Stimulated activated CD4-positive, alpha-beta T cell treated with anti-CD3 and anti-CD28 coated beads, Interleukin-1b, Interleukin-23, amount 100 ng/mL, for 4 hours (primary cell): ENCODE measurements around the gene GPD2.

Experiments
- DNase-seq, 2 donors: peaks; one replicate each; pipeline ENCODE4 v3.0.0-alpha.2; 2020; ENCODE audit warnings: low read depth in 2 of 2

The GPD2 gene

DNA sequence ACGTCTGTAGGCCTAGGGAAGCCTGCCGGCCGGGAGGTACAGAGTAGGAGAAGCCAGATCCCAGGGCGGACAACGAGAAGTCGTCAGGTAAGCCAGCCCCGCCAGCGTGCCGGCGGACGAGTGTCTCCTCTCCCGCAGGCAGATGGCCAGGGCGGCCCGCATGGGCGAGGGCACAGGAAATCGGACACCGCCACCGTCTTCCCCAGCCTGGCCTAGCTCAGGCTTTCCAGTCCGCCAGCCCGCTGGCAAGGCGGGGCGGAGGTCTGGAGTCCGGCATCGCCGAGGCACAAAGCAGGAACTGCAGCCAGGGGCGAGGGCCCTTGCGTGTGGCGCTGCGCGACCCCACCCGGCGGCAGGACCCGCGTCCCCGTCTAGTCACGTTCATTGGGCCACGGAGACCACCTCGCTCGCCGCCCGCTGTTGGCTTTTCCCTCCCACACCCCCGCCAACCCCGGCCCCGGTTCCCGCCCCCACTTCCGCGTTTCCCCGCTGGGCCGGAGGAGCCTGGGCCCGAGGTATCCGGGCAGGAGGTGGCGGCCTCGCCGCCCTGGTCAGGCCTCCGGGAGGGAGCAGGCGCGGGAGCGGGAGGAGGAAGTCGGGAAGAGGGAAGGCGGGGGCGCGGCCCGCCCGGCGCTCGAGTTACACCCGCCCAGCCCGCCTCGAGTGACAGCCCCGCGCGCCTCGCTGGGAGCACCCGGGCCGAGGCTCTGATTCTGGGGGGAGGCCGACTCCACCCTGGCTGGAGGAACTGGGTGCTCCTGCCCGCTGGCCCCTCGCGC, at the start of gene GPD2:
GPD2 (plus strand) TSS at position 662 of the 779 bp plus-strand sequence. CDS start 39,727 bp downstream, outside the sequence.
- peak; percentile 34 to 54 for DNase-seq

DNA sequence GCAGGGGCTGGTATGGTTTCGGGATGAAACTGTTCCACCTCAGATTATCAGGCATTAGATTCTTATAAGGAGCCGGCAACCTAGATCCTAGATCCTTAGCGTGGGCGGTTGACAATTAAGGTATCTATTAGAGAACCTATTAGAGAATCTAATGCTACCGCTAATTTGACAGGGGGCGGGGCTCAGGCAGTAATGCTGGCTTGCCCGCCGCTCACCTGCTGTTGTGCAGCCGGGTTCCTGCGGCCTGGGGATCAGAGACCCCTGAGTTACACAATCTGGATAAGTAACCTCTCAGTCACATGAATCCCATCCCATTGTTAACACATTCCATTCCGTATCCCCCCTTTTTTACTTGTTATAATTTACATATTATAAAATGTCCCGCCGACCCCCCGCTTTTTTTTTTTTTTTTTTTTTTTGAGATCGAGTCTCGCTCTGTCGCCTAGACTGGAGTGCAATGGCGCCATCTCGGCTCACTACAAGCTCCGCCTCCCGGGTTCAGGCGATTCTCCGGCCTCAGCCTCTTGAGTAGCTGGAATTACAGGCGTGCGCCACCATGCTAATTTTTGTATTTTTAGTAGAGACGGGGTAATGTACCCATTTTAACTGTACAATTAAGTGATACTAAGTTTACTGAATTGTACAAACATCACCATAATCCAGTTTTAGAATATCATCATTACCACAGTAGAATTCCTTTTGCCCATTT, 42.0 kb upstream of the GPD2 start:
- no peak for DNase-seq

DNA sequence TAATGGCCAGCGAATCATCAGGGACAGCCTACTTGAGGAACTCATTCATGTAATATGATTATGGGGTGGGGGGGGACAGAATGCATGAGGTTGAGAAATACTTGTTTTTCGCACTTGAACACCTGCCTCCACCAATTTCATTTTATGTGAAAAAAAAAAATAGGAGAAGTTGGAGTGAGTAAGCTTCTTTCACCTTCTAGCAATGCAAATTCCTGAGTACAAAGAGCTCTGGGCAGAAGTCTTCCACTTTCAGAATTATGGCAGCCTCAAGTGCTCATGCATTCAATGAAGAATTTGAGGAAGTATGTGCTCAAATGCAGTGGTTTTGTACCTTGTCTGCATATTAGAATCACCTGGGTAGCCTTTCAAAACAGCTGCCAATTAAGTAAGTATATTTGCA, 40.1 kb upstream of the GPD2 start:
- DNase-seq = no peak

DNA sequence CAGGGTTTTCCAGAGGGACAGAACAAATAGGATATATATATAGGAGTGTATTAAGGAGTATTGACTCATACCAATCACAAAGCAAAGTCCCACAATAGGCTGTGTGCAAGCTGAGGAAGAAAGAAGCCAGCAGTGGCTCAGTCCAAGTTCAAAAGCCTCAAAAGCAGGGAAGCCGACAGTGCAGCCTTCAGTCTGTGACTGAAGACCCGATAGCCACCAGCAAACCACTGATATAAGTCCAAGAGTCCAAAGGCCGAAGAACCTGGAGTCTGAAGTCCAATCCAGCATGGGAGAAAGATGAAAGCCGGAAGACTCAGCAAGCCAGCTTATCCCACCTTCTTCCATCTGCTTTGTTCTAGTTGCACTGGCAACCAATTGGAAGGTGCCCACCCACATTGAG, 39.0 kb upstream of the GPD2 start:
- no peak for DNase-seq

DNA sequence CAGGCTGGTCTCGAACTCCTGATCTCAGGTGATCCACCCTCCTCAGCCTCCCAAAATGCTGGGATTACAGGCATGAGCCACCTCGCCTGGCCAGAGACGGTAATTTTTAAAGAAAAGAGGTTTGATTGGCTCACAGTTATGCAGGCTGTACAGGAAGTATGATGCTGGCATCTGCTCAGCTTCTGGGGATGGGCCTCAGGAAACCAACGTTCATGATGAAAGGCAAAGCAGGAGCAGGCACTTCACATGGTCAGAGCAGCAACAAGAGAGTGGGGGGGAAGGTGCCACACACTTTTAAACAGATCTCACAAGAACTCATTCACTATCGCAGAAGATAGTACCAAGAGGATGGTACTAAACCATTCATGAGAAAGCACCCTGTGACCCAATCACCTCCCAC, 38.0 kb upstream of the GPD2 start:
- DNase-seq = no peak

DNA sequence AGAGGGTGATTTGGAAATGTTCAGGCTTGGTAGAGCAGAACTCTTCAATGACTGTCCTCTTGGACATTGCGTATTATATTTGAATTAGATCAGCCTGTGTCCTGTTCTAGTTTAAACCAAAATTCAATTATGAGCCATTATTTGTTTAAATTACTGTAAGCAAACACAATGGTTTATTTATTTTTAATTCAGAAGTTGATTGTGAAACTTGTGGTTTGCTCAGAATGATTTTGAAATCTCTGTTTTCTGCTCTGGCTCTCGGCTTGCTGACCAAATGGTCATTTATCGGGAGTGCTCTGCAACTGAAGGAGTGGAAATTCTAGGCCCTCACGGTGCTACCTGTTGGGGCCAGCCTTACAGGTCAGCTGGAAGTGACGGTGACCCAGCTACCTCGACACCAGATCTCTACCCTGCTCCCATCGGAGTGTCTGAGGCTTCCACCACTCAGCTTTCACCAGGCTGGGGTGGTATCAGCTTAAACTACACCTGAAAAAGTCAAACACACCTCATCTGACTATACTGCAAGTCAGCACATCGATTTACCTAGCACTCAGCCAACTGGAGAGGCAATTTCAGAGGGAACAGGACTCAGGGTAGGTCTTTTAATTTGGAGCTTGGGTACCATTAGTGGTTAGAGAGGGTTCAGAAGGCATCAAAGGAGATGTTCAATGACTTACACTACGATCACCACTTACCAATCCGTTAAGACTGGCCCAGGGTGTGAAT, 36.8 kb upstream of the GPD2 start:
- DNase-seq = no peak

DNA sequence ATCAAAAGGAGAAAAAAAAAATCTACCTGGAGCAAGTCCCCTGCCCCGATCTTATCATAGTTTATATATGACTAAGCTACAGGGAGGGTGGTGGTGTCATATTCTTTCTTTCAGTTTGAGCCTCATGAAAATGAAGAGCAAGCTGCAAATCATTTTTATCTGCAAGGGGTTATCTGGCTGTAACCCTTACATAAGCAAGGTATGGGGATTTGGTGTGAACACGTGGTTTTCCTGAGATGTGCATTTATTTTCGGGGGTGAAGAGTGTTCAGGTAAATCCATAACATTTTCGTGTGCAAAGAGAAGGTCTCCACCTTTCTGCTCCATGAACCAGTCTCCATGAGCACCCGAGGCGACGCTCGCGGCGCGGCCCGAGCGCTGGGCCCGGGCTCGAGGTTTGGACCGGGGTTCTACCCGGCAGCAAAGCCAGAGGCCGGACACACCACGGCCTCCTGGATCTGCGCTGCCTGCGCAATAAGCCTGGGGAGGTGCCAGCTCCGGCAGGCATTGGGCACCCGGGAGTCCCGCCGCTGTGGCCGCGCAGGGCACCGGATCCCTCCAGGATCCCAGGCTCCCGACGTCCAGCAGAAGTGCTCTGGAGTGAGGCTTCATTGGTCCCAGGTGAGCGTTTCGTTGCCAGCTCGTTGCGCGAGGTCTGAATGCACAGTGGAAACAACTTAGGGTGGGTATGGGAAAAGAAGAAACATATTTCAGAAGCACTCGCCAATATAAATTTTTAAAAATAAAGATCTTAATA, 36.1 kb upstream of the GPD2 start:
- peak; percentile 5 to 34 for DNase-seq

DNA sequence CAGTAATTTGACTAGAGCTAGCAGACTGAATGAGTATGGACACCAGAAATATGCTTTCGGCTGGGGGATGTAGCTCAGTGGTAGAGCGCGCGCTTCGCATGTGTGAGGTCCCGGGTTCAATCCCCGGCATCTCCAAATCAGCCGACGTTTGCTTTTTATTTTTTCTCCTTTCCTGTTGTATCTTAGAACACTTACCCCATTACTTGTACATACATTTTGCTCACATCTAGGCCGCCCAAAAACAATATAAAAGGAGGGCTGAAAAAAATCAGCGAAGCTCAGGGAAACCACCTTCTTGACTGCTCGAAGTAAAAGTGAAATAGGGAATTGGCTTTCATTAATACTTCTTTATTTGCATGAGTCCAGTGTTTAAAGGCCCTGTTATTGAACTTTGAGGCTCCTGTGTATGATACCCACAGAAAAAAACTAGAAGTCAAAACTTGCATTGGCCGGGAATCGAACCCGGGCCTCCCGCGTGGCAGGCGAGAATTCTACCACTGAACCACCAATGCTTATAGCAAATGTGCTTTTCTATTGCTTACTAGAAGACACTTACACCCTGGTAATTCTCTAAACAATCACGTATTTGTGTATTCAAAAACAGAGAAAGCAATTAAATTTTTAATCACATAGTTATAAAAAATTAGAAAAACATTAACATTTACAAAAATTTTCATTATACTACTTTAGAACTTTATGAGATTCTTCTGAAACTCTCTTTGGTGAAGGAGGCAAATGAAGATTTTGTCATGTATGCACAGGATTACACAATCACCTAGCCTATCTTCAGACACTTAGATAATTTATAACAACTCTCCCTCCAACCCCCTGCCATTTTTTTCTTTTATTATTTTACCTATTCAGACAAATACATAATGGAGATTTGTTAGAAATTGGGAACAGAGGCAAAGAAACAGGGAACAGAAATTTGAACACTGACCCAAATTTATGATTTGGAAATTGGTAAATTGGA, 35.2 kb upstream of the GPD2 start:
- peak; percentile 71 to 86 for DNase-seq

DNA sequence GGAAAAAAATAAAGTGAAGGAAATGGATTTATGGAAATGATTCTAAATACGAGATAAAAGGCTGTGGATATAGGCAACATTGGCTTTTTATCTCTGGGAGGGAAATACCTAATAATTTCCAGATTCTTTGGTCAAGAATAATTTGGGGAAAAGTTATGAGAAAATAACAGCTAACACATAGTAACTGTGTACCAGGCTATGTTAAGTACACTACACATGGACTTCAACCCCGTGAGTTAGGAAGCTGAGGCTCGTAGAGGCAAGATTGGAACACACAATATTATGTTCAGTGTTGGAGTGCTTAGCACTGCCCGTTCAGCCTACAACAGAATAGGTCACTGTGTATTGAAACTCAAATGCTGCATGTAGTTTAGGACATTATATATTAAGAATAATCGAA, 34.3 kb upstream of the GPD2 start:
- DNase-seq = no peak

DNA sequence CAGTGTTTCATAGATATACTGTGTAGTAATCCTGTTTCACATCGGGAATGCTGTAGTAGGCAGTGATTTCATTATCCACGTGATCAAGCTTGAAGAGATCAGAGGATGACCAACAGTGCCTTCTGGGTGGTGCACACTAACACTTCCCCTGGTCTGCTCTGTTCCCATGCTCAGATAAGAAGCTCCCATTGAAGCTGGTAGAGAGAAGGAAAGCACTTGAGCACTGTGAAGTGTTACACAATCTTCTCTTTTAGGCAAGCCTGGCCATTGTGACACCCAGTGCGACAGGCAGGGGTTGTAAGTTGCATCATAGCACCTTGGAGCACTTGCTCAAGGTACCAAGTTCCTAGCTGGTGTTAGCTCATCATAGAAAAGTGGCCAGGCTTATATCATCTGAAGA, 30.6 kb upstream of the GPD2 start:
- DNase-seq = no peak

DNA sequence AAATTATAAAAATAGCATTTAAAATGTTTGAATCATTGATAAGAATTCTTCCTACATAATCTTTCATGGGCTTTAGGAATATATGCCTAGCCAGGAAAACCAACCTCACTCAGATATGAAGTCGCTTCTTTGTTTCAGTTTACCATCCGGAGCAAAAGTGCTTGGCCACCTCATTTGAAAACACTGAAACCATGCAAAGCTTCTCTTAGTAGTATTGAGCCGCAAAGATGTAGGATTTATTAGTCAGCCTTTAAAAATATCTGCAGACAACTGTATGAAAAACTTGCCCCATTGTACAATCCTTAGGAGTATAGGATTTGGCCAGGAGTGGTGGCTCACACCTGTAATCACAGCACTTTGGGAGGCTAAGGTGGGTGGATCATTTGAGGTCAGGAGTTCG, 24.3 kb upstream of the GPD2 start:
- no peak for DNase-seq

DNA sequence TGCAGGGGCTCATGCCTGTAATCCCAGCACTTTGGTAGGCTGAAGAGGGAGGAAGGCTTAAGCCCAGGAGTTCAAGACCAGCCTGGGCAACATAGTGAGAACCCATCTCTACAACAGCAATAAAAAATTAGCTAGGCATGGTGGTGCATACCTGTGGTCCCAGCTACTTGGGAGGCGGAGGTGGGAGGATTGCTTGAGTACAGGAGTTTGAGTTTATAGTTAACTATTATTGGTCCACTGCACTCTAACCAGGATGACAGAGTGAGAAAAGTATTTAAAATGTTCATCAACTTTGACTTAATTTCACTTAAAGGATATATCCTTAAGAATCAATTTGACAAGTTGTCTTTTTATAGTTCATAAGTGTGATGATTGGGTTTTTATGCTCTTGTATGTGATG, 14.3 kb upstream of the GPD2 start:
- DNase-seq = no peak

DNA sequence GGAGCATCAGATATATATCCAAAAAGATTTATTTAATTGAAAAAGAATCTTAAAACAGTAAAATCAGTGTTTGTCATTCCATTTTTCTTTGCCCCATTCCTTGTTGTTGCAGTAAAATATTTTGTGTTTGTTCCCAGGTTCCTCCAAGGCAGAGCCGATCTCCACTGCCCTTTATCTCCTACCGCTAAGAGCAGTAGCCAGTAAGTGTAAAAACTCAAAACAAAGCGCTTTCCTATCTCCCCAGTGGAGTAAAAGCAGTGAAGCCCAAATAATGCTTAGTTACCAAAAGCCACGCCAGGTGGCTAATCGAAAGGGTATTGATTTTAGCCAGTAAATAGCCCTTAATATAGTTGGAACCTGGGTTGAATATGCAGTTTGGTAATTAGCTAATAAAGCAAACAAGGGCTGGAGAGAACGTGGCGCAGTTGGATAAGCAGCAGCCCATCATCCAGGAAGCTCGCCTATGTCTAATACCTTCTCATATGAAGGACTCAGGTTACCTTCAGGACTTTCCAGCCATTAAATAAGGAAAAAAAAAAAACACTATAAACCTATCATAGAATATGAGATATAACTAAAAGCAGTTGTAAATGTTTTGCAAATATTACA, 12.4 kb upstream of the GPD2 start:
- no peak for DNase-seq

DNA sequence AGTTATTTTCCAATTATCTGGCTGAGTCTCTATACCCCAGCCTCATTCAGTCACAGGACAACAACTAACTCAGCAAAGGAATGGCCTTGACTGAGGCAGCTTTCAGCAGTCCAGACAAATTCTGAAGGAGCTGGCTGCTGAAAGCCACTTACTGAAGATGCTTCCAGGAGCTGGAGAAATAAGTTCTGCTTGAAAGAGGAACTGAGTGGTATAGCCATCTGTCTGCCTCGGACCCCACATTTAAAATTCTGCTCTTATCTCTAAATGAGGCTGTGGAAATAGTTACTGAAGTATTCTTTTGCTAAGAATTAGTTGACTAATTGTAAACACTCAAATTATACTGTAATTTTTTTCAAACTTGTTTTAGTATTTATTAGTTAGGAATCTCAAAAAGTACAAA, 9.1 kb upstream of the GPD2 start:
- DNase-seq = no peak

DNA sequence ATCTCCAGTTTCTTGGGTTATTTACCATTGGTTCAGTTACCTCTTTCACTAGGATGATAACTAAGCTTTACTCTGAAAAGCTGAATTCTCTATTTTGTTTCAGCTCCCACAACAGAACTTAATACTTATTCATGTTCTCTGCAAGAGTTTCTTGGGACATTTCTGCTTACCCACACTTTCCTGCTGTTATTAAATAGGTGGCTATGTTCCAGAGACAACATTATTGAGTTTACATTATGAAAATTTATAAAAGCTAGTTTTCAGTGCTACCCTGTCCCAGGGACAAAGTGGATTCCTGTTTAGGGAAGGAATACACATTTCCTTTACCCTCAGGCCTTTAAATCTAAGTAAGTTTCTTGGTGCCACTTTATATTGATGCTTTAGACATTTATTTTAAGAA, 7.0 kb upstream of the GPD2 start:
- DNase-seq = no peak

DNA sequence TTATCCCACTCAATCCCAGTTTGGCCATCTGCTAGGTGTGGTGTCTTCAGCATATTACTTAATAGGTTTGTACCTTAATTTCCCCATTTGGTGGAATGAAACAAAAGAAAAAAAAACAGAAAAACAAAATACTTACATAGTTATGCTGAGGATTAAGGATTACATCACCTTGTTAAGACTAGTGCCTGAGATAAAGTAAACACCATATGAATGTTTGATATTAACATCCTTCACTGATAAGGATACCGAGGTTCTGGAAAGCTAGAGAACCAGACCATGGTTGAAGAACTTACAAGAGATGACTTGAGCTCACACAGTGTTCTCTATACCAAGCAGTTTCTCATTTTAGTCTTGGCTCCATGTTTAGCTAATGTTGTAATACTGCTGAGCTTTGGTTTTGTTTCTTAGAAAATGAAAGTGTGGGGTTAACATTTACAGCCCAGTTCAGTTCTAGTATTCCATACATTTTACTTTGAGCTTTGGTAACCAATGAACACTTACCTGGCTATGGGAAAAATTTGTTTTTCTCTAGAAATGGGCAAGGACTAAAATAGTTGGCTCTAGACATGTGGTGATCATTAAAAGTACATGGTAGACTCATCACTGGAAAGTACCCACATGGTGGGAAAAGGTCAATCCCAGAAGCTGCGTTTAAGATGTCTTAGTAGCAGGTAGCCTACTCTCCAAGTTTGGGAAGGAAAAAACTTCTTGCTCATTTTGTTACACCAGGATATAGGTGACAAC, 5.8 kb upstream of the GPD2 start:
- DNase-seq = no peak

DNA sequence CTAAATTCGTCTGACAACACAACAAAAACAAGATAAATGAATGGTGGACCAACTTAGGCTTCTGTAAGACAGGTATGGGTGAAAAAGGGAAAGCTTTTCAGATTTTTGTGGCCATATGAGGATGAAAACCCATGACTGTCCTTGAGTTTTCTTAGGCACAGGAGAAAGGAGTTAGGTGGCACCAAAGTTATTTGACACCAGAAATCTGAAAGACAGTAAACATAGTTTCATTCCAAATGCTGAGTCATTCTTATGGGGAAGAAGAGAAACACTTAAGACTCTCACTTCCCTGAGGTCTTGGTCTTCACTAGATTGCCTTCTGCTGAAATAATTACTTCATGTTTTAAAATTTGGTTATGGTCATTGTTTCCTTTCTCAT, 5.2 kb upstream of the GPD2 start:
- DNase-seq = no peak

DNA sequence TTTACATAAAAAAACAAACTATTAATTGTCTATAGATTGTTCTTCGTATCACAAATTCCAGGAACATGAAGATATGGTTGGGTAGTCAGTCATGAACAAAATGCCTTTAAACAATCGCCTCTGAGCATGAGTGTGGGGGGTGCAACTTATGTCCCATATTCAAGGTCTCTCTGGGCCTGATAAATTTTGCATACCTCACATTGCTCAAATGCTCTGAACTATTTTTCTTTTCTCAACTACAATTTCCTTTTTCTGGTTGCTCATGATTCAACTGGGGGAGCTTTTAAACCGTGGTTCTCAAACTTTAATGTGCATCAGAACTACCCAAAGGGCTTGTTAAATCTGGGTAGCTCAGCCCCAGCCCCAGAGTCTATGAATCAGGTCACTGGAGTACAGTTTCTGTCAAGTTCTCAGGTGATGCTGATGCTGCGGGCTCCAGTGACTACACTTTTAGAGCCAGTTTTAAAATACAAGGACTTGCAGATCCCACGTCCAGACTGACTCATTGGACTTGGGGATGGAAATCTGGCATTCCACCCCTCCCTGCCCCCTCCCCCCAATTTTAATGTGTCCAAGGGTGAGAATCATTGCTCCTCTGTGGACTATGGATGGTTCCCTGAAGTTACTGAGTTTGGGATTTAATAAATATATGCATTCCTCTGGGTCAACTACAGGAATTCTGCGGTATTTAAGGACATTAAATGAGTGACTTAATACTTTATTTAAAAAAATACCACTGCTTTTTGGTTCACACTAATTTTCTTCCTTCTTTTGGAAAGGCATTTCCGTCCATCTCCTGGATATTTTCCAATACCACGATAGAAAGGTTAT, 1.5 kb upstream of the GPD2 start:
- no peak for DNase-seq

DNA sequence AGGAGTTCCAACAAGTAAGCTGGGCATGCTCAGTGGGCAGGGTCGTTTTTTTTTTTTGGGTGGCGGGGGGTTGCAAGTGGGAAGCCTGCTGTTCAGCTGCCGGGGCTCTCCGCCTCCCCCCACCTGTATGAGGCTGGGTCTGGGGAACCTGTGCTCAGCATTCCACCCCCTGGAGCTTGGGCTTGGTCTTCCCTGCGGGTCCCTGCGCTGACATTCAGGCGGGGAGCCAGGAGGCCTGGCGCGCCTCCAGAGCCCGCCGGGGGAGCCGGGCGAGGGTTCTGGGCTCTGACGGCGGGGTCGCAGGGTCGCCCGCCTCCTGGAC, 822 bp upstream of the GPD2 start:
- DNase-seq = peak in 1 of 2 donors; percentile 5
